Upper lobe of left lung (tissue), 6 donors: ENCODE data around the gene PAM. TPM values are rescaled to one million over a fixed set of nuclear protein-coding genes. Genes with fewer than 3 reads are reported as not detected.

Experiments
- ATAC-seq, 2 donors: fragments of 200-7000 bp; cut with Tn5 transposase; one replicate each; pipeline ENCODE4 v1.9.1; 2022; ENCODE audit warnings: mild to moderate bottlenecking in 2 of 2, moderate library complexity in 2 of 2; ENCODE audit not compliant: low FRiP score in 2 of 2
- DNase-seq, 2 donors: peaks; one replicate each; pipeline ENCODE4 v3.0.0-alpha.2; 2019 to 2020
- H3K27ac ChIP-seq, 4 donors: fragments of 200-600 bp; sonication (generic); one replicate each; pipeline ENCODE4 v1.5.1; 2016 to 2019
- H3K27me3 ChIP-seq, 4 donors: fragments of 200-600 bp; sonication (generic); one replicate each; pipeline ENCODE4 v1.5.1; 2017 to 2019
- H3K36me3 ChIP-seq, 4 donors: fragments of 200-600 bp; sonication (generic); one replicate each; pipeline ENCODE4 v1.5.1; 2016 to 2019
- H3K4me1 ChIP-seq, 4 donors: fragments of 200-600 bp; sonication (generic); one replicate each; pipeline ENCODE4 v1.5.1; 2018 to 2019
- H3K4me3 ChIP-seq, 4 donors: fragments of 200-600 bp; sonication (generic); one replicate each; pipeline ENCODE4 v1.5.1; 2017 to 2019; ENCODE audit warnings: mild to moderate bottlenecking in 2 of 4, moderate library complexity in 1 of 4
- H3K9me3 ChIP-seq, 4 donors: fragments of 200-600 bp; sonication (generic); one replicate each; pipeline ENCODE4 v1.5.1; 2018 to 2019
- CTCF ChIP-seq, 6 experiments: fragments of 450-650 bp in 4 of 6; fragments of 200-600 bp in 2 of 6; sonication (generic) in 2 of 6; IDR thresholded peaks; one replicate each; pipeline ENCODE4 v1.5.1; 2016 to 2019; ENCODE audit warnings: antibody characterized with exemption in 6 of 6
- EP300 ChIP-seq, 4 donors: sonication (generic); formaldehyde crosslinking; IDR thresholded peaks; one replicate each; pipeline ENCODE4 v1.5.1; 2017; ENCODE audit warnings: antibody characterized with exemption in 4 of 4, control low read depth in 2 of 4
- POLR2A ChIP-seq, 4 donors: fragments of 450-650 bp; IDR thresholded peaks; one replicate each; pipeline ENCODE4 v1.5.1; 2016 to 2017; ENCODE audit warnings: antibody characterized with exemption in 4 of 4, mild to moderate bottlenecking in 2 of 4
- POLR2AphosphoS5 ChIP-seq, 2 donors: sonication (generic); formaldehyde crosslinking; IDR thresholded peaks; one replicate each; pipeline ENCODE4 v1.5.1; 2017; ENCODE audit warnings: antibody characterized with exemption in 2 of 2
- WGBS, 2 donors: methylation state at CpG; one replicate each; pipeline ENCODE4 v1.1.5; 2017 to 2018; 5-methylcytosine and 5-hydroxymethylcytosine counted together
- total RNA-seq, 6 donors: library from RNA; depleted of rRNA in 4 of 6; stranded (reverse); fragments of >200 nt in 4 of 6; gene quantifications; one replicate each; pipeline versions ENCODE4 v1.1.0 to v1.2.1, GENCODE V29; 2016 to 2021
- donor health status: DM: no; HTN: no; CAD: no; lungs with moderate emphysema.
- donor health status: DM: no; HTN: yes; CAD: no; lungs with severe emphysema.

The PAM gene
- total RNA-seq, 6 donors from 2014 or later = 91.1 to 428 (median 212) TPM

GRCh38 chr5:102715082-102715807 lies 39.9 kb upstream of the PAM start:
- no peak overlapping the region for H3K4me3 ChIP-seq
- 78 to 83% methylated on average over 4 of the region's 4 CpGs for whole genome bisulfite sequencing, 2 donors
- no peaks in the 10 kb centered on the region for H3K27me3 ChIP-seq
- no peak overlapping the region for H3K27ac ChIP-seq
- no peaks in the 10 kb centered on the region for H3K36me3 ChIP-seq
- peak in 1 of 2 donors; percentile 60 for ATAC-seq
- no peaks in the 10 kb centered on the region for H3K4me1 ChIP-seq
- TF ChIP-seq POLR2A (IDR thresholded peaks at IDR 0.05) = no peak
- DNase-seq = no peak
- no peaks in the 10 kb centered on the region for H3K9me3 ChIP-seq

- Histone ChIP-seq H3K4me3 (no peak overlapping the region), H3K27ac (no peak overlapping the region), H3K4me1 (no peaks in the 10 kb centered on the region), H3K9me3 (no peaks in the 10 kb centered on the region), H3K36me3 (no peaks in the 10 kb centered on the region), H3K27me3 (no peaks in the 10 kb centered on the region)
- WGBS, 2 donors = 95 to 98% methylated on average over 5 of the region's 5 CpGs
- TF ChIP-seq EP300 (IDR thresholded peaks at IDR 0.05) = no peak
- TF ChIP-seq CTCF (IDR thresholded peaks at IDR 0.05) = no peak
- TF ChIP-seq POLR2AphosphoS5 (IDR thresholded peaks at IDR 0.05) = no peak
- TF ChIP-seq POLR2A (IDR thresholded peaks at IDR 0.05) = no peak
- no peak for DNase-seq
- no peak for ATAC-seq
Measured at GRCh38 chr5:102716017-102716416, 39.1 kb upstream of the PAM start.

GRCh38 chr5:102718819-102719218 lies 36.3 kb upstream of the PAM start:
- Histone ChIP-seq H3K4me3 (no peak overlapping the region), H3K27ac (no peak overlapping the region), H3K4me1 (no peaks in the 10 kb centered on the region), H3K9me3 (no peaks in the 10 kb centered on the region), H3K36me3 (no peaks in the 10 kb centered on the region), H3K27me3 (no peaks in the 10 kb centered on the region)
- 67 to 68% methylated on average over 4 of the region's 4 CpGs for WGBS, 2 donors
- DNase-seq (no peak), ATAC-seq (no peak)
- TF ChIP-seq CTCF (IDR thresholded peaks at IDR 0.05) = no peak
- no peak for TF ChIP-seq EP300 (IDR thresholded peaks at IDR 0.05)
- no peak for TF ChIP-seq POLR2A (IDR thresholded peaks at IDR 0.05)
- TF ChIP-seq POLR2AphosphoS5 (IDR thresholded peaks at IDR 0.05) = no peak

- DNase-seq (no peak), ATAC-seq (no peak)
- no peak overlapping the region for H3K4me3 ChIP-seq
- no peaks in the 10 kb centered on the region for H3K4me1 ChIP-seq
- H3K9me3 ChIP-seq = no peaks in the 10 kb centered on the region
- 53 to 56% methylated on average over 1 of the region's 1 CpG for WGBS, 2 donors
- no peaks in the 10 kb centered on the region for H3K36me3 ChIP-seq
- no peak overlapping the region for H3K27ac ChIP-seq
- no peak for TF ChIP-seq POLR2A (IDR thresholded peaks at IDR 0.05)
- no peak for TF ChIP-seq EP300 (IDR thresholded peaks at IDR 0.05)
- TF ChIP-seq POLR2AphosphoS5 (IDR thresholded peaks at IDR 0.05) = no peak
- no peak for TF ChIP-seq CTCF (IDR thresholded peaks at IDR 0.05)
- H3K27me3 ChIP-seq = no peaks in the 10 kb centered on the region
Measured at GRCh38 chr5:102719886-102720285, 35.2 kb upstream of the PAM start.

GRCh38 chr5:102720969-102721368 lies 34.1 kb upstream of the PAM start:
- TF ChIP-seq POLR2AphosphoS5 (IDR thresholded peaks at IDR 0.05) (no peak), POLR2A (IDR thresholded peaks at IDR 0.05) (no peak), EP300 (IDR thresholded peaks at IDR 0.05) (no peak), CTCF (IDR thresholded peaks at IDR 0.05) (no peak)
- H3K4me3 ChIP-seq = no peak overlapping the region
- H3K4me1 ChIP-seq = no peaks in the 10 kb centered on the region
- no peak for ATAC-seq
- no peaks in the 10 kb centered on the region for H3K36me3 ChIP-seq
- no peak for DNase-seq
- H3K9me3 ChIP-seq = no peaks in the 10 kb centered on the region
- no peak overlapping the region for H3K27ac ChIP-seq
- no peaks in the 10 kb centered on the region for H3K27me3 ChIP-seq
- 79 to 85% methylated on average over 1 of the region's 1 CpG for WGBS, 2 donors
